Measurements from ENCODE around the gene MYRIP. TPM values are rescaled to one million over a fixed set of nuclear protein-coding genes. Genes with fewer than 3 reads are reported as not detected.

Gene MYRIP
- total RNA-seq, 1 donor from 2014 or later, result not detected

DNA sequence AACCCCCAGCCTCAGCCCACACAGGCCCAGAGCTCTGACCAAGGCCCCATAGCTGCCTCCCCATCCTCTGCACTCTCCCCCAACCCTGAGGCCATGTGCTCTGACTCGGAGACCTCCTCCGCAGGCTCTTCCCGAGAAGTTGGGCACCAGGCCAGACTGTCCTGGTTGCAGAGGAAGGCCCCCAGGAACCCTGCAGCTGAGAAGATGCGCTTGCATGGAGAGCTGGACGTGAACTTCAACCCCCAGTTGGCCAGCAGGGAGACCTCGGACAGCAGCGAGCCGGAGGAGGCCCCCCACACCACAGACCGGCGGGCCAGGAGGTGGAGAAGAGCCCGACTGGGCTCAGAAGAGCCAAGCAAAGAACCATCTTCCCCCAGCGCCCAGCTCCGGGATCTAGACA is 380.6 kb downstream of the MYRIP start:
- Mint-ChIP-seq H3K9me3 (no peaks in the 10 kb centered on the region), H3K4me3 (no peak overlapping the region), H3K27me3 (peaks cover 3% of the 10 kb centered on the region), H3K36me3 (ENCODE audit: low read depth) (no peaks in the 10 kb centered on the region), H3K4me1 (no peaks in the 10 kb centered on the region), H3K27ac (no peak overlapping the region)
- DNase-seq, result no peak
- intact Hi-C loops (cut with micrococcal nuclease), result no loop called here

DNA sequence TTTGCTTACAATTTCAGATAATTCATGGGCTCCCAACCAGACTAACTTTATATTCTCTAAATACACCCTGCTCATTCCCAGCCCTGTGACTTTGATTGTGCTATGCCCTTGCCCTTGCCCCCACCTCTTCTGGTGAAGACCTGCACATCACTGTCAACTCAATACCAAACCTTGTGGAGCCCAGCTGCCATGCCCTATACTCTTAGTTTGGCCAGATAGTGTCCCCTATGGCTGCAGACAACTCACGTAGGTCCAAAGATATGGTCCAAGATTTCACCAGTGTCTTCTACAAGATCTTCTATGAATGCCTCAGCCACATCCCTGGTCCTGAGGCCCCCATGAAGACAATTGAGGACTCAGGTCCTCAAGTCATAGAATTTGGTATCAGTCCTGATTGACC is 381.8 kb downstream of the MYRIP start:
- DNase-seq, result no peak
- Mint-ChIP-seq H3K9me3 (no peaks in the 10 kb centered on the region), H3K4me1 (no peaks in the 10 kb centered on the region), H3K4me3 (no peak overlapping the region), H3K27me3 (peaks cover 5% of the 10 kb centered on the region), H3K27ac (no peak overlapping the region), H3K36me3 (ENCODE audit: low read depth) (no peaks in the 10 kb centered on the region)
- intact Hi-C loops (cut with micrococcal nuclease), result no loop called here

DNA sequence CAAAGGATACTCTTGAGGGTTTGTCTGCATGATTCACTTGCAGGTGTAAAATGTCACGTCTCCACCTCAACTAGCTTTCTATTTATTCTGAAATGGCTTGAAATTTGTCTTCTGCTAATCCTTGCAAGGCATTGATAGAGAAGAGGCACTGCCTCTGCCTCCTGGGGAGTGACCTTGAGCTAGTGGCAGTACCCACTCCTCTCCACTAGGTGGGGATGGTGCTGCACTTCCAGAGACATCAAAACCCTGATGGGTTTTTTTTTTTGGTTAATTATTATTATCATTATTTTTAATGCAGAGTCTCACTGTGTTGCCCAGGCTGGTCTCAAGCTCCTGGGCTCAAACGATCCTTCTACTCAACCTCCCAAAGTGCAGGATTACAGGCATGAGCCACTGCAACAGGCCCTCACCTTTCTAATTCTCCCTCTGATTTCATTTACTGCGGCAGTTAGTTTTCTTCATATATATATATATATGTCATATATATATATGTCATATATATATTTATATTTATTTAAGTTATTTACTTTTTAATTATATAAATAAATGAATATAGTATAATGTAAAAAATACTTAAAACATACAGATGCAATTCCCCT is 382.5 kb downstream of the MYRIP start:
- Mint-ChIP-seq H3K27me3 (peaks cover 10% of the 10 kb centered on the region), H3K27ac (no peak overlapping the region), H3K9me3 (no peaks in the 10 kb centered on the region), H3K36me3 (ENCODE audit: low read depth) (no peaks in the 10 kb centered on the region), H3K4me1 (no peaks in the 10 kb centered on the region), H3K4me3 (no peak overlapping the region)
- intact Hi-C loops (cut with micrococcal nuclease), result loop anchor here (1.0 kb wide), 1 partner anchor 125 kb away; no protein-coding TSS in a partner anchor
- DNase-seq, result peak; percentile 85

DNA sequence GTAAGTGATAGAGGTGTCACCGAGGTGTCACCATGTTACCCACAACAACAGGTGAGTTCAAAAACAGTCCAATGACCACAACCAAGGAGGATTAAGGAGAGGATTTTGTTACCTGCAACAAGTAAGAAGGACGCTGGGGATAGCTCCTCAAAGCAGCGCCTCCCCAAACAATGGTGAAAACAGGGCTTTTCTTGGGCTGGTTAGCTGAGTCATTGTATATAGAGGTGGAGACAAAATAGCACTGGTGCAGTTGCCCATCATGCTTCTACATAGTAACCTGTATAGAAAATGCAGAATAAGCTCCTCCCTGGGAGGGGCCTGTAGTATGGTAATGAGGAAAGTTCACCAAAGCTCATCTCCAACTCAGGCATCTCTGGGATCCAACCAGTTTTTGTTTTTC is 383.2 kb downstream of the MYRIP start:
- intact Hi-C loops (cut with micrococcal nuclease), result loop anchor here (1.0 kb wide), 1 partner anchor 125 kb away; no protein-coding TSS in a partner anchor
- no peak for DNase-seq
- no peak overlapping the region for H3K4me3 Mint-ChIP-seq
- H3K27me3 Mint-ChIP-seq, result peaks cover 13% of the 10 kb centered on the region
- H3K27ac Mint-ChIP-seq, result no peak overlapping the region
- no peaks in the 10 kb centered on the region for H3K9me3 Mint-ChIP-seq
- H3K36me3 Mint-ChIP-seq (ENCODE audit: low read depth), result no peaks in the 10 kb centered on the region
- no peaks in the 10 kb centered on the region for H3K4me1 Mint-ChIP-seq

DNA sequence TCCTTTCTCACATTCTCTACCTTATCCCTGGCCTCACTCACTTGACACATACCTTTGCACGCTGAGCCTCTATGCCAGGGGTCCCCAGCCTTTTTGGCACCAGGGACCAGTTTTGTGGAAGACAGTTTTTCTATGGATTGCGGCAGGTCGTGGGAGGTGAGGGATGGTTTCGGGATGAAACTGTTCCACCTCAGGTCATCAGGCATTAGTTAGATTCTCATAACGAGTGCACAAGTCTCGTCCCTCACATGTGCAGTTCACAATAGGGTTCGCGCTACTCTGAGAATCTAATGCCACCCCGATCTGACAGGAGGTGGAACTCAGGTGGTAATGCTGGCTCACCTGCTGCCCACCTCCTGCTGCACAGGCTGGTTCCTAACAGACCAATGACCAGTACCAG is 387.6 kb downstream of the MYRIP start:
- intact Hi-C loops (cut with micrococcal nuclease), result no loop called here
- H3K36me3 Mint-ChIP-seq (ENCODE audit: low read depth), result no peaks in the 10 kb centered on the region

DNA sequence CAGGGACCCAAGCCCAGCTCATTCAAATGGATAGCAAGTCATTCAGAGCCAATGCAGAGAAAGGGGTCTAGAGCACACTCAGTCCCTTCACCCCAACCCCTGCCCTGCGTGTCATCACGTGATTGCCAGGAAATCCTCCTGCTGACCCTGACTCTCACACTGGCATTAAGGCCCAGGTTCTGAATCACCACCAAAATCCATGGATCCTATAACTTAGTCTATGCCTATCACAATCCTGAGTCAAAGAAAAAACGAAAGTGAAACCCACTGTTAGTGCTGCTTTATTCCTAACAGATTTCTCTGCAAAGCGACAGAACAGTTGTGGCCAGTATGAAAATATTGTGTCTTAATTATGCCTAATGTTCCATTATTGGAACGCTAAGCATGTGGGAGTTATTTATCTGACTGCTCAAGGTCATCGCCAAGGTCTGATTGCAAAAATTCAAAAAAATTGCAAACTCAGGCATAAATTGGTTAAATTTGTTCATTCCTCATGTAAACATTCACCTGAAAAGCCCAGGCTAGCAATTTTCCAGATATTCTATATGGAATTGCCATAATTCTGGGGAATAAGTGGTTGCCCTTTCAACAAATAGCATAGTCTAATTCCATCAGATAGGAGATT is 391.4 kb downstream of the MYRIP start:
- Mint-ChIP-seq H3K9me3 (no peaks in the 10 kb centered on the region), H3K27me3 (peaks cover 17% of the 10 kb centered on the region), H3K27ac (no peak overlapping the region), H3K36me3 (ENCODE audit: low read depth) (no peaks in the 10 kb centered on the region), H3K4me3 (no peak overlapping the region), H3K4me1 (no peaks in the 10 kb centered on the region)
- intact Hi-C loops (cut with micrococcal nuclease), result no loop called here
- DNase-seq, result peak; percentile 37

More for the DNA sequence above, 387.6 kb downstream of the MYRIP start:
- Mint-ChIP-seq H3K9me3 (no peaks in the 10 kb centered on the region), H3K27me3 (peaks cover 20% of the 10 kb centered on the region), H3K4me1 (no peaks in the 10 kb centered on the region), H3K27ac (no peak overlapping the region), H3K4me3 (no peak overlapping the region)
- peak; percentile 44 for DNase-seq

DNA sequence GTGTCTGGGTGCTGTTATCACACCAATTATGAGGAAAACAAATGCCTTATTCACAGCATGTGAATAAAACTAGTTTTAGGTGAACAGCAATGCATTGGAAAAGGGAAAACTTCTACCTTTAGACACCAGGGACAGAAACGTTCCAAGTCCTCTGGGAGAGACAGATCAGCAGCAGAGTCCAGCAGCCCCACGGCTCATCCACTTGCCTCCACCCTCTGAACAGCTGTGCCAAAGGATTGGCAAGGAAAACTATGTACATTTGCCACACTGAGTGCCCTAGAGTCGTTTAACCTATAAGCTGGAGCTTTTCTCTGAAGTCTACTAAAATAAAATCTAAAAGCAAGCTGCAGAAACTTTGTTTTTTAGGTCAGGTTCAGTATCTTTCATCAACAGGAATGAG is 392.4 kb downstream of the MYRIP start:
- Mint-ChIP-seq H3K27me3 (peaks cover 11% of the 10 kb centered on the region), H3K4me1 (no peaks in the 10 kb centered on the region), H3K36me3 (ENCODE audit: low read depth) (no peaks in the 10 kb centered on the region), H3K4me3 (no peak overlapping the region), H3K9me3 (no peaks in the 10 kb centered on the region), H3K27ac (no peak overlapping the region)
- peak; percentile 52 for DNase-seq
- intact Hi-C loops (cut with micrococcal nuclease), result no loop called here

DNA sequence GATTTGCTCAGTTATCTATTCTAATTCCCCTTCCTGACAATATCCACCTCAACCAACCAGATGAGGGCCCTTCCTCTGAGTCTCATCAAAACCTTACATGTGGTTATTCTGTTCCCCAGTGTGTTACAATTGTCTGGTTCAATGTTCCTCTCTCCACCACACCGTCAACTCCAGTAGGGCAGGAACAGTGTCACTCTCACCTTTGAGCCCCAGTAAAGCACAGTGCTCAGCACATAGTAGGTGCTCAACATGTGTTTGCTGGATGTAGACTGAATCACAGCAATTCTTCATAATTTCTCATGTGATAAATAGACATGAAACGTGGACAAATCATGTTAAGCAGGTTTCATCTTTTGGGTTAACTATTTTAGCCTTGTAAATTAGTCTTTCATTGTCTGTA is 397.1 kb downstream of the MYRIP start:
- Mint-ChIP-seq H3K36me3 (ENCODE audit: low read depth) (no peaks in the 10 kb centered on the region), H3K4me3 (no peak overlapping the region), H3K27me3 (no peaks in the 10 kb centered on the region), H3K27ac (no peak overlapping the region), H3K4me1 (no peaks in the 10 kb centered on the region), H3K9me3 (no peaks in the 10 kb centered on the region)
- intact Hi-C loops (cut with micrococcal nuclease), result no loop called here
- DNase-seq, result peak; percentile 51

DNA sequence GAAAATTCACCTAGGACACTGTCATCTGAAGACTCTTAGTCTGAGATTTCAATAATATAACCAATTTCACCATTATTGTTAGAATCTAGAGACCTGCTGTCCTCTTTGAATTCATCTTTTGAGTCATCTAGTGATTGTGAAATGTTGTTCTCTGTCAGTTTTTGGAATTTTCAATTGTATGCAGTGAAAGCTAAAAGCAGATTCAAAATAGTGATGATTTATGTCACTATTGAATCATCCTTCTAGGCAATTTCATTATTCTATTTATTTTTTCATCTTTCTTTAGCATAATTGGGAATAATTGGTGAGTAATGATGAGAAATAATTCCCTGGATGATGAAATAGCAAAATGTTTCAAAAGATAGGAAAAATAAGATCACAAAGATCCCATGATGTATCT is 398.4 kb downstream of the MYRIP start:
- H3K9me3 Mint-ChIP-seq, result no peaks in the 10 kb centered on the region
- intact Hi-C loops (cut with micrococcal nuclease), result no loop called here
- H3K36me3 Mint-ChIP-seq (ENCODE audit: low read depth), result no peaks in the 10 kb centered on the region
- DNase-seq, result no peak
- H3K4me3 Mint-ChIP-seq, result no peak overlapping the region
- H3K27ac Mint-ChIP-seq, result no peak overlapping the region
- H3K4me1 Mint-ChIP-seq, result no peaks in the 10 kb centered on the region
- H3K27me3 Mint-ChIP-seq, result no peaks in the 10 kb centered on the region

DNA sequence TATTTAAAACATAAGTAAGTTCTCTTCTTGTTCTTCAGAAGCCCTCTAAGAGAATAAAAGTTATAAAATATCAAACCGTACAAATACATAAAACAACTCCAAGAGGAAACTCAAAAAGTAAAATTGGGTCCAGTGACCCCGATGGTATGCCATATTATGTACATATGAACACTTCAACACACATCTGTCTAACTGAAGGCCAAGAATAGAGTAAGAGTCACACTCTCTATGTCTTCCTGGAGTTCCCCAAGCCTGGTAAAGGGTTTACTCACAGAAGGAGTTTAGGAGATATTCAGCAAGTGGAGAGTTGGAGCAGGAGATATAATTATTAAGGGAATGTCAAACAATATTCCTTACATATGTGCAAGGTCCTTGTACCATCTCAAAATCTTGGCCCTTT is 398.8 kb downstream of the MYRIP start:
- Mint-ChIP-seq H3K36me3 (ENCODE audit: low read depth) (no peaks in the 10 kb centered on the region), H3K4me3 (no peak overlapping the region), H3K9me3 (no peaks in the 10 kb centered on the region), H3K4me1 (no peaks in the 10 kb centered on the region), H3K27me3 (no peaks in the 10 kb centered on the region), H3K27ac (no peak overlapping the region)
- DNase-seq, result no peak
- intact Hi-C loops (cut with micrococcal nuclease), result no loop called here

DNA sequence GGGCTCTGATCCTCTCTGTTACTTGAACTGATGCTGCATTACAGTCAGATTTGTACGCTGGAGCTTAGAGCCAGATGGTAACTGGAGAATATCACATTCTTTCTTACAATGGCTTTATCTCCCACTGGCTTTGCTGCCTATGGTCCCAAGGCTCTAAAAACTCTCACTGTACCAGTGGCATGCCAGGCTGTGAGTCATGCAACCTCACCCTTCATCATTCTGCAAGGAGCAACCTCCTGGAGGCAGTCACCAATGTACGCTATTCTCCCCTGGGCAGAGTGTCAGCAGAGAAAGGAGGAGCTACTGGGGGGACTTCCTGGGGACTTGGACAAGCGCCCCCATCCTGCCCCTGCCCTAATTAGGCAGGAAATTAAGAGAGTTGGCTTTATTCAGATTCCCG is 402.2 kb downstream of the MYRIP start:
- peak; percentile 24 for DNase-seq
- no peaks in the 10 kb centered on the region for H3K9me3 Mint-ChIP-seq
- no peaks in the 10 kb centered on the region for H3K4me1 Mint-ChIP-seq
- H3K27me3 Mint-ChIP-seq, result no peaks in the 10 kb centered on the region
- H3K27ac Mint-ChIP-seq, result no peak overlapping the region
- H3K4me3 Mint-ChIP-seq, result no peak overlapping the region
- intact Hi-C loops (cut with micrococcal nuclease), result no loop called here
- no peaks in the 10 kb centered on the region for H3K36me3 Mint-ChIP-seq (ENCODE audit: low read depth)

DNA sequence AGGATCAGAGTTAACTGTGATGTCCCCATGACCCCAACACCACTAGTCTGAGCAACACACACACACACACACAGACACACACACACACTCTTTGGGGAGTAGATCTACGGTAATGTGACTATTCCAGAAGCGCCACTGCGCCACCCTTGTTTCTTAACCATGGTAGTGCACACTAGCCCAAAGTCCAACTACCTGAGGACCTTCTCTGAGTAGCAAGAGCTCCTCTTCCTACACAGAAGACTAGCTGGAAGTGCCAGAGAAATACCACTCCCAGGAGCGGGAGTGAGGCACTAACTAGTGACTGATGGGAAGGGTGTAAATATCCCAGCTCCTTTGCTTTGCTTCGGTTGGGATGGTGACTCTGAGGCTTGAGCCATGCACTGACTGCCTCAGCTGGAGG is 404.1 kb downstream of the MYRIP start:
- intact Hi-C loops (cut with micrococcal nuclease), result no loop called here
- no peak overlapping the region for H3K27ac Mint-ChIP-seq

DNA sequence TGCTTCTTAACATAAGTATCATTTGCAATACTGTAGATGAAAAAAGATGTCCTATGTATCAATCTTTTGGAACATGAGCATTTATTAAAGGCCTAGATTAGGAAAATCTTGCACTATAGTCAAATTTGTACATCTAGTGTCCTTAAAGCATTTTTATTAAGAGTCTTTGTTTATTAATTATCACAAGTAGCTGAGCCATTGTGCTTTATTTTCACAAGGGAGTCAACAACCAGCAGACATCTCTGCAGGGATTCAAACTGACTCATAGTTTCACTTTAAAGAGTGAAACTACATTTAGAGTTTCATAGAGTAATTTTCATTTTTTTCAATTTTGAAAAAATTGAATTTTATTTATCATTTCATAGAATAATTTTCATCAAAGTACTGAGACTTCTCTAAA is 405.6 kb downstream of the MYRIP start:
- Mint-ChIP-seq H3K27ac (no peak overlapping the region), H3K36me3 (ENCODE audit: low read depth) (no peaks in the 10 kb centered on the region), H3K27me3 (no peaks in the 10 kb centered on the region), H3K9me3 (no peaks in the 10 kb centered on the region), H3K4me1 (no peaks in the 10 kb centered on the region), H3K4me3 (no peak overlapping the region)
- no peak for DNase-seq
- intact Hi-C loops (cut with micrococcal nuclease), result no loop called here

More for the DNA sequence above, 404.1 kb downstream of the MYRIP start:
- Mint-ChIP-seq H3K4me3 (no peak overlapping the region), H3K36me3 (ENCODE audit: low read depth) (no peaks in the 10 kb centered on the region), H3K4me1 (no peaks in the 10 kb centered on the region), H3K9me3 (no peaks in the 10 kb centered on the region), H3K27me3 (no peaks in the 10 kb centered on the region)
- DNase-seq, result peak; percentile 40

DNA sequence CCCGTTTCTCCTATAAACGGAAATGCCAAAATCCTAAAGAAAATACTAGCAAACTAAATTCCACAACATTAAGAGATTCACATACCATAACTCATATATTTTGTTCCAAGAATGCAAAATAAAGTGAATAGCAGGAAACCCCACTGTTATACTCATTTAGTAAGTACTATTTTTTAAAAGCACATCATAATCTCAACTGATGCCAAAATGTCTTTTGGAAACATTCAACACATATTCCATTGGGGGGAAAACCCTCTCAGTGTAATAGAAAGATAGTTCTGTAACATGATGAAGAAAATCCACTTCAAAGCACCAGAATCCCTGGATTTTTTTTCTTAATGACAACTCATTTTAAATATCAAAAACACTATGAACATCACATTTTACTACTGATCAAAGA is 407.1 kb downstream of the MYRIP start:
- no peak overlapping the region for H3K4me3 Mint-ChIP-seq
- H3K27me3 Mint-ChIP-seq, result no peaks in the 10 kb centered on the region
- H3K9me3 Mint-ChIP-seq, result no peaks in the 10 kb centered on the region
- no peaks in the 10 kb centered on the region for H3K4me1 Mint-ChIP-seq
- no peak overlapping the region for H3K27ac Mint-ChIP-seq
- intact Hi-C loops (cut with micrococcal nuclease), result no loop called here
- DNase-seq, result no peak
- H3K36me3 Mint-ChIP-seq (ENCODE audit: low read depth), result no peaks in the 10 kb centered on the region

DNA sequence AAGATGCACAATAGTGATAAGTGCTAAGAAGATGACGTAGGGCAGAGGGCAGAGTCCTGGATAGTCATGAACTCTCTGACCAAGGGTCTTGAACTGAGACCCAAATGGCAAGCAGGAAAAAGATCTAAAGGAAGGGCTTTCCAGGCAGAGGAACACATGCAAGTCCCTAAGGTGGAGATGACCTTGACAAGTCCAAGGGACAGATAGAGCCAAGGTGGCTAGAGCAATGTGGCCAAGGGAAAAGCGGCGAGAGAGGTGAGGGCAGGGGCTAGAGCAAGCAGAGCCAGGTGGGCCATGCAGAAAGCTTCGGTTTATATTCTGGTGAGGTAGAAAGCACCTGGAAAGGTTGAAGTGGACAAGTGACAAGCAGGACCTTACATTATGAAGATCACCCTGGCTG is 414.4 kb downstream of the MYRIP start:
- no peak for DNase-seq
- no peaks in the 10 kb centered on the region for H3K27me3 Mint-ChIP-seq
- intact Hi-C loops (cut with micrococcal nuclease), result no loop called here
- no peaks in the 10 kb centered on the region for H3K9me3 Mint-ChIP-seq
- no peaks in the 10 kb centered on the region for H3K4me1 Mint-ChIP-seq
- H3K27ac Mint-ChIP-seq, result no peak overlapping the region
- H3K4me3 Mint-ChIP-seq, result no peak overlapping the region
- no peaks in the 10 kb centered on the region for H3K36me3 Mint-ChIP-seq (ENCODE audit: low read depth)

Data from activated CD4-positive, alpha-beta T cell treated with anti-CD3 and anti-CD28 coated beads, Interleukin-2, amount 10 ng/mL, durations not matched to agents 24 days and 14 days (primary cell).